ENCODE measurements around the gene RBCK1.
A peak's percentile ranks its signal among the peaks of the same experiment; 100 is the strongest.

The RBCK1 gene

DNA sequence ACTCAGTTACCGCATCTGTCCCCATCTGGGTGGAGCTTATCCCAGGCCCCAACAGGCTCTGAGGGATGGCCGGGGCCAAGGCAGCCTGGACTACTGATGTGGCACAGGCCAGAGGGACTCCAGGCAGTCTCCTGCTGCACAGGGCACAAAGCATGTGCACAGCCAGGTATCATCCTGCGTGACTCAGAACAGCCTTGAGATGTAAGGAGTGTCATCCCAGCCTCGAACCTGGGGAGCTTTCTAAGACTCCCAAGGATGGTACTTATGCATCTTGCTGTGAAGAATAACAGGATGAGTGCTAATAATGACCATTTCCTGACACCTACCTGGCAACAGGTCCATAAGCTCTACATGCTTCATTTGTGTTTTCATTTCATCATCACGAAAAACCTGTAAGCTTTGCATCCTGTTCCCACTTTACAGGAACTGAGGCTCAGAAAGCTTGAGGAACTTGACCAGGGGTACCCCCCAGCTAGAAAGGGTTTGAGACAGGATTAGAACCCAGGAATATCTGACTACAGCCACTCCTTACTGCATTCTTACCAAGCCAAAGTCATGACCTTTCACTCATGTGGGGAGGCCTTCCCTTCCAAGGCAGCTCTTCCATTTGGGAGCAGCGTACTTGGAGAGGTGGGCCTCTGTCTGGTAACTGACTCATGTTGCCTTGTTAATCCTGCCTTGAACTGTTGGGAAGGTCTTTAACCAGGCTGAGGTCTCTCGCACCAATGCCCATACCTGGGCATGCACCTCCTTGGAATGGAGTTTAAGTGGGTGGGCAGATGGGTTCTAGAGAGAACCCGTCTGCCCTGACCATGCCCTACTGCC, 25.6 kb upstream of the RBCK1 start:
- H3K27me3 ChIP-seq (ENCODE audit: insufficient read depth, low read length, poor library complexity, severe bottlenecking): no peaks in the 10 kb centered on the region
- H3K4me3 ChIP-seq (ENCODE audit: low read length, poor library complexity, severe bottlenecking): peak overlapping the region; percentile 93
- H3K4me2 ChIP-seq (ENCODE audit: low read depth, low read length, poor library complexity, severe bottlenecking): peak overlapping the region; percentile 73
- H3K9ac ChIP-seq (ENCODE audit: low read depth, low read length, poor library complexity, severe bottlenecking): peak overlapping the region; percentile 25
- H3F3A ChIP-seq (ENCODE audit: low read depth): peaks cover 7% of the 10 kb centered on the region; the same call in 1 of the 2 replicates
- H2AFZ ChIP-seq (ENCODE audit: low read length): no peak overlapping the region
- peaks cover 20% of the 10 kb centered on the region for H3K79me2 ChIP-seq (ENCODE audit: insufficient read depth, low read length)
- no peaks in the 10 kb centered on the region for H3K9me3 ChIP-seq (ENCODE audit: insufficient read depth, low read depth, low read length)
- H3K36me3 ChIP-seq (ENCODE audit: insufficient read depth, low read length): no peaks in the 10 kb centered on the region
- H3K4me1 ChIP-seq (ENCODE audit: insufficient read depth, low read length, poor library complexity, severe bottlenecking): peaks cover 27% of the 10 kb centered on the region
- peaks cover 10% of the 10 kb centered on the region for H4K20me1 ChIP-seq (ENCODE audit: insufficient read depth, low read length, poor library complexity, severe bottlenecking)
- no peak for TF ChIP-seq EZH2phosphoT487 (IDR thresholded peaks at IDR 0.05; ENCODE audit: borderline replicate concordance)
- TF ChIP-seq, protein P1, sequence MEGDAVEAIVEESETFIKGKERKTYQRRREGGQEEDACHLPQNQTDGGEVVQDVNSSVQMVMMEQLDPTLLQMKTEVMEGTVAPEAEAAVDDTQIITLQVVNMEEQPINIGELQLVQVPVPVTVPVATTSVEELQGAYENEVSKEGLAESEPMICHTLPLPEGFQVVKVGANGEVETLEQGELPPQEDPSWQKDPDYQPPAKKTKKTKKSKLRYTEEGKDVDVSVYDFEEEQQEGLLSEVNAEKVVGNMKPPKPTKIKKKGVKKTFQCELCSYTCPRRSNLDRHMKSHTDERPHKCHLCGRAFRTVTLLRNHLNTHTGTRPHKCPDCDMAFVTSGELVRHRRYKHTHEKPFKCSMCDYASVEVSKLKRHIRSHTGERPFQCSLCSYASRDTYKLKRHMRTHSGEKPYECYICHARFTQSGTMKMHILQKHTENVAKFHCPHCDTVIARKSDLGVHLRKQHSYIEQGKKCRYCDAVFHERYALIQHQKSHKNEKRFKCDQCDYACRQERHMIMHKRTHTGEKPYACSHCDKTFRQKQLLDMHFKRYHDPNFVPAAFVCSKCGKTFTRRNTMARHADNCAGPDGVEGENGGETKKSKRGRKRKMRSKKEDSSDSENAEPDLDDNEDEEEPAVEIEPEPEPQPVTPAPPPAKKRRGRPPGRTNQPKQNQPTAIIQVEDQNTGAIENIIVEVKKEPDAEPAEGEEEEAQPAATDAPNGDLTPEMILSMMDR (conservative IDR thresholded peaks at IDR 0.05; ENCODE audit: low read length): no peak
- H3K9me2 ChIP-seq (replicated peaks; ENCODE audit: low read depth, low read length): no peaks in the 10 kb centered on the region

DNA sequence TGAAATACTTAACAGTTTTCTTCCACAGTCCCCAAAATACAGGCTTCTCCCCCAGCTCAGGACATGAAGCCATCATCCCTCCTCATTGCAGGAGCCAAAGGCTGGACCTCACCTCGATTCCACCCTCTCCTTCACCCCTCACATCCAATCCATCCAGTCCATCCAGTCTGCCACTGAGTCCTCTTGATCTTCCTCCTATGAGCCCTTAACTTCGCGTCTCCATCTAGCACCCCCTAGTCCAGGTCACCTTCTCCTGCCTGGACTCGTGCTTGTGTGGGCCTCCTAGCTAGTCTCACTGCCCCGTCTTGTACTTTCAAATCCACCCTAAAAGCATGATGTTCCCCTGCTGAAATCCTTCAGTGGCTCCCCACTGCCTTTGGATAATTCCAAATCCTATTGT, 24.2 kb upstream of the RBCK1 start:
- no peaks in the 10 kb centered on the region for H3K9me2 ChIP-seq (replicated peaks; ENCODE audit: low read depth, low read length)
- H3K4me1 ChIP-seq (ENCODE audit: insufficient read depth, low read length, poor library complexity, severe bottlenecking): peaks cover 27% of the 10 kb centered on the region
- no peak overlapping the region for H2AFZ ChIP-seq (ENCODE audit: low read length)
- H3K27me3 ChIP-seq (ENCODE audit: insufficient read depth, low read length, poor library complexity, severe bottlenecking): no peaks in the 10 kb centered on the region
- no peak for TF ChIP-seq EZH2phosphoT487 (IDR thresholded peaks at IDR 0.05; ENCODE audit: borderline replicate concordance)
- TF ChIP-seq, protein P1 (conservative IDR thresholded peaks at IDR 0.05; ENCODE audit: low read length): no peak
- H3K36me3 ChIP-seq (ENCODE audit: insufficient read depth, low read length): peaks cover 12% of the 10 kb centered on the region; the same call in 1 of the 2 replicates
- no peak overlapping the region for H3K9ac ChIP-seq (ENCODE audit: low read depth, low read length, poor library complexity, severe bottlenecking)
- H3F3A ChIP-seq (ENCODE audit: low read depth): peaks cover 7% of the 10 kb centered on the region; the same call in 1 of the 2 replicates
- no peak overlapping the region for H3K4me3 ChIP-seq (ENCODE audit: low read length, poor library complexity, severe bottlenecking)
- no peaks in the 10 kb centered on the region for H3K9me3 ChIP-seq (ENCODE audit: insufficient read depth, low read depth, low read length)
- peak overlapping the region; percentile 73 for H3K4me2 ChIP-seq (ENCODE audit: low read depth, low read length, poor library complexity, severe bottlenecking)
- peaks cover 20% of the 10 kb centered on the region for H3K79me2 ChIP-seq (ENCODE audit: insufficient read depth, low read length)
- peaks cover 13% of the 10 kb centered on the region for H4K20me1 ChIP-seq (ENCODE audit: insufficient read depth, low read length, poor library complexity, severe bottlenecking)

GRCh38 chr20:384723-385122, 23.4 kb upstream of the RBCK1 start:
- Histone ChIP-seq H3K9ac (ENCODE audit: low read depth, low read length, poor library complexity, severe bottlenecking) (no peak overlapping the region), H3K4me3 (ENCODE audit: low read length, poor library complexity, severe bottlenecking) (no peak overlapping the region), H3K36me3 (ENCODE audit: insufficient read depth, low read length) (peaks cover 20% of the 10 kb centered on the region; the same call in 1 of the 2 replicates), H3K27me3 (ENCODE audit: insufficient read depth, low read length, poor library complexity, severe bottlenecking) (no peaks in the 10 kb centered on the region), H3K4me2 (ENCODE audit: low read depth, low read length, poor library complexity, severe bottlenecking) (no peak overlapping the region), H3F3A (ENCODE audit: low read depth) (peaks cover 4% of the 10 kb centered on the region; the same call in 1 of the 2 replicates), H3K79me2 (ENCODE audit: insufficient read depth, low read length) (peaks cover 20% of the 10 kb centered on the region), H4K20me1 (ENCODE audit: insufficient read depth, low read length, poor library complexity, severe bottlenecking) (peaks cover 13% of the 10 kb centered on the region), H3K9me2 (replicated peaks; ENCODE audit: low read depth, low read length) (no peaks in the 10 kb centered on the region), H3K4me1 (ENCODE audit: insufficient read depth, low read length, poor library complexity, severe bottlenecking) (peaks cover 24% of the 10 kb centered on the region), H2AFZ (ENCODE audit: low read length) (no peak overlapping the region), H3K9me3 (ENCODE audit: insufficient read depth, low read depth, low read length) (no peaks in the 10 kb centered on the region)
- TF ChIP-seq, protein P1 (conservative IDR thresholded peaks at IDR 0.05; ENCODE audit: low read length): no peak
- TF ChIP-seq EZH2phosphoT487 (IDR thresholded peaks at IDR 0.05; ENCODE audit: borderline replicate concordance): no peak
